H1 (cell line): ENCODE results near the gene PBLD. TPM values are rescaled to one million over a fixed set of nuclear protein-coding genes. Genes with fewer than 3 reads are reported as not detected.

Experiments
- CTCF ChIA-PET: fragments of 300-600 bp; sonication (Branson Sonifier 250); formaldehyde crosslinking; loops from one replicate; lab custom pipeline; 2021; ENCODE audit not compliant: partially characterized antibody; lab: Charles Lee
- POLR2A ChIA-PET: fragments of 300-600 bp; sonication (Branson Sonifier 250); formaldehyde crosslinking; loops from one replicate; lab custom pipeline; 2021; ENCODE audit warnings: inconsistent platforms; ENCODE audit not compliant: partially characterized antibody; lab: Charles Lee
- DNase-seq, 2 experiments: peaks; one replicate each; pipeline versions ENCODE4 v3.0.0 to v3.0.0-alpha.2; 2010 to 2022; ENCODE audit warnings: low spot score in 2 of 2, low read depth in 1 of 2, mixed read lengths in 1 of 2
- FAIRE-seq: peaks from 2 replicates; lab custom pipeline; 2011; peaks lifted over from hg19 to GRCh38; lab: Jason Lieb, UNC
- H2AFZ ChIP-seq: 2 replicates; pipeline ENCODE4 v1.8.1; 2012; ENCODE audit warnings: low read length, inconsistent platforms
- H2AK5ac ChIP-seq: 2 replicates; pipeline ENCODE4 v1.6.1; 2013; ENCODE audit warnings: low read depth, low read length
- H2BK120ac ChIP-seq: replicated peaks from 2 replicates; pipeline ENCODE3; 2013; ENCODE audit warnings: low read depth, low read length, inconsistent platforms
- H2BK12ac ChIP-seq: 2 replicates; pipeline ENCODE4 v1.6.1; 2013; ENCODE audit warnings: low read depth, low read length
- H2BK15ac ChIP-seq: 2 replicates; pipeline ENCODE4 v1.6.1; 2013; ENCODE audit warnings: low read length
- H2BK20ac ChIP-seq: 2 replicates; pipeline ENCODE4 v1.6.1; 2013; ENCODE audit warnings: low read length
- H2BK5ac ChIP-seq: 2 replicates; pipeline ENCODE4 v1.6.1; 2013; ENCODE audit warnings: low read depth, low read length
- H3K14ac ChIP-seq: 2 replicates; pipeline ENCODE4 v1.6.1; 2013; ENCODE audit warnings: inconsistent platforms; ENCODE audit not compliant: insufficient read length
- H3K18ac ChIP-seq: 2 replicates; pipeline ENCODE4 v1.6.1; 2013; ENCODE audit warnings: low read length; ENCODE audit errors: extremely low read depth
- H3K23ac ChIP-seq: 2 replicates; pipeline ENCODE4 v1.6.1; 2013; ENCODE audit warnings: inconsistent platforms; ENCODE audit not compliant: insufficient read length
- H3K23me2 ChIP-seq: 2 replicates; pipeline ENCODE4 v1.6.1; 2013; ENCODE audit warnings: low read depth, low read length
- H3K27ac ChIP-seq: 2 replicates; pipeline ENCODE4 v1.6.1; 2011; ENCODE audit warnings: low read depth, low read length, inconsistent platforms
- H3K27me3 ChIP-seq, 4 experiments: replicated peaks in 1 of 4; 1 replicate in 1 of 4; 2 replicates in 3 of 4; pipeline versions ENCODE4 v1.6.1 to v1.8.1; 2011 to 2013; ENCODE audit warnings: low read length in 3 of 4, mild to moderate bottlenecking in 3 of 4, inconsistent platforms in 2 of 4, mixed read lengths in 2 of 4, moderate library complexity in 1 of 4; ENCODE audit not compliant: control insufficient read depth in 3 of 4, insufficient read depth in 3 of 4; ENCODE audit errors: extremely low read depth in 1 of 4
- H3K36me3 ChIP-seq, 4 experiments: 2 replicates each; pipeline versions ENCODE4 v1.6.1 to v1.8.1; 2011 to 2013; ENCODE audit warnings: mild to moderate bottlenecking in 4 of 4, low read length in 3 of 4, moderate library complexity in 2 of 4, control low read depth in 1 of 4, inconsistent platforms in 1 of 4; ENCODE audit not compliant: insufficient read depth in 4 of 4, control insufficient read depth in 2 of 4
- H3K4ac ChIP-seq: replicated peaks from 2 replicates; pipeline ENCODE3; 2013; ENCODE audit warnings: low read length, low read depth, mixed read lengths, inconsistent platforms; ENCODE audit not compliant: insufficient read length
- H3K4me1 ChIP-seq, 4 experiments: replicated peaks in 1 of 4; 1 replicate in 1 of 4; 2 replicates in 3 of 4; pipeline versions ENCODE4 v1.6.1 to v1.8.1; 2011 to 2013; ENCODE audit warnings: low read length in 3 of 4, inconsistent platforms in 2 of 4, mixed read lengths in 1 of 4; ENCODE audit not compliant: insufficient read depth in 4 of 4, control insufficient read depth in 3 of 4
- H3K4me2 ChIP-seq, 2 experiments: 2 replicates each; pipeline versions ENCODE4 v1.6.1 to v1.8.1; 2011 to 2013; ENCODE audit warnings: low read depth in 2 of 2, low read length in 2 of 2, control low read depth in 1 of 2, inconsistent platforms in 1 of 2, mild to moderate bottlenecking in 1 of 2; ENCODE audit not compliant: insufficient read depth in 1 of 2
- H3K4me3 ChIP-seq, 4 experiments: fragments of 200-600, 300-600 bp in 1 of 4; sonication (generic), shearing (Covaris generic), sonication (Bioruptor Twin) in 1 of 4; 2 replicates each; pipeline versions ENCODE4 v1.5.1 to v1.8.1; 2011 to 2016; ENCODE audit warnings: low read length in 4 of 4, low read depth in 3 of 4, control low read depth in 2 of 4, inconsistent platforms in 2 of 4, mild to moderate bottlenecking in 2 of 4, mixed read lengths in 1 of 4, moderate library complexity in 1 of 4; ENCODE audit not compliant: insufficient read depth in 2 of 4; ENCODE audit errors: extremely low read depth in 1 of 4
- H3K56ac ChIP-seq: replicated peaks from 2 replicates; pipeline ENCODE3; 2013; ENCODE audit warnings: low read depth, mild to moderate bottlenecking, mixed read lengths, low read length, inconsistent platforms; ENCODE audit not compliant: insufficient read length
- H3K79me1 ChIP-seq: 2 replicates; pipeline ENCODE4 v1.6.1; 2013; ENCODE audit warnings: low read depth, low read length, control low read depth
- H3K79me2 ChIP-seq, 2 experiments: 2 replicates each; pipeline versions ENCODE4 v1.6.1 to v1.8.1; 2012 to 2013; ENCODE audit warnings: low read length in 2 of 2, mild to moderate bottlenecking in 2 of 2, inconsistent platforms in 1 of 2; ENCODE audit not compliant: insufficient read depth in 2 of 2, control insufficient read depth in 1 of 2
- H3K9ac ChIP-seq, 4 experiments: replicated peaks in 1 of 4; 1 replicate in 1 of 4; 2 replicates in 3 of 4; pipeline versions ENCODE4 v1.6.1 to v1.8.1; 2011 to 2013; ENCODE audit warnings: low read depth in 3 of 4, low read length in 3 of 4, control low read depth in 2 of 4, mild to moderate bottlenecking in 2 of 4, moderate library complexity in 2 of 4, inconsistent platforms in 1 of 4; ENCODE audit errors: extremely low read depth in 1 of 4
- H3K9me3 ChIP-seq, 2 experiments: 2 replicates each; pipeline versions ENCODE4 v1.6.1 to v1.8.1; 2012 to 2013; ENCODE audit warnings: mild to moderate bottlenecking in 2 of 2, moderate library complexity in 2 of 2, control low read depth in 1 of 2, inconsistent platforms in 1 of 2, low read depth in 1 of 2, low read length in 1 of 2, mixed read lengths in 1 of 2; ENCODE audit not compliant: insufficient read depth in 2 of 2
- H4K20me1 ChIP-seq, 2 experiments: replicated peaks in 1 of 2; 2 replicates each; pipeline versions ENCODE3 to v1.8.1; 2011 to 2013; ENCODE audit warnings: inconsistent platforms in 2 of 2, low read length in 2 of 2, mild to moderate bottlenecking in 1 of 2; ENCODE audit not compliant: insufficient read depth in 2 of 2, control insufficient read depth in 1 of 2
- H4K5ac ChIP-seq: 2 replicates; pipeline ENCODE4 v1.6.1; 2013; ENCODE audit warnings: low read length, low read depth, mixed read lengths, inconsistent platforms; ENCODE audit not compliant: insufficient read length
- H4K8ac ChIP-seq: 2 replicates; pipeline ENCODE4 v1.8.0; 2013; ENCODE audit warnings: mild to moderate bottlenecking, moderate library complexity, low read length, inconsistent platforms; ENCODE audit not compliant: insufficient read depth; ENCODE audit errors: extremely low read depth
- H4K91ac ChIP-seq: replicated peaks from 2 replicates; pipeline ENCODE3; 2013; ENCODE audit warnings: low read length, mixed read lengths, inconsistent platforms; ENCODE audit not compliant: insufficient read length
- ATF2 ChIP-seq: IDR thresholded peaks from 2 replicates; pipeline ENCODE4 v1.6.1; 2012; ENCODE audit warnings: low read length, inconsistent platforms
- CEBPB ChIP-seq: IDR thresholded peaks from 2 replicates; pipeline ENCODE4 v1.6.1; 2012; ENCODE audit warnings: low read depth, low read length
- E2F6 ChIP-seq: IDR thresholded peaks from 2 replicates; pipeline ENCODE4 v1.6.1; 2012; ENCODE audit warnings: inconsistent platforms
- EGR1 ChIP-seq: IDR thresholded peaks from 2 replicates; pipeline ENCODE4 v1.6.1; 2011; ENCODE audit warnings: low read depth, low read length, borderline replicate concordance
- HDAC2 ChIP-seq, 2 experiments: fragments of 300-600 bp in 1 of 2; sonication (generic) in 1 of 2; IDR thresholded peaks; 2 replicates each; pipeline ENCODE4 v1.6.1; 2011 to 2012; ENCODE audit warnings: low read depth in 2 of 2, low read length in 2 of 2, mild to moderate bottlenecking in 2 of 2, moderate library complexity in 2 of 2, borderline replicate concordance in 1 of 2, inconsistent platforms in 1 of 2
- PHF8 ChIP-seq: fragments of 200-600 bp; sonication (generic); conservative IDR thresholded peaks from 2 replicates; pipeline ENCODE4 v1.7.1; 2012; ENCODE audit warnings: low read depth, mild to moderate bottlenecking, inconsistent platforms, low read length, moderate library complexity
- POLR2AphosphoS5 ChIP-seq: IDR thresholded peaks from 2 replicates; pipeline ENCODE4 v1.6.1; 2011; ENCODE audit warnings: low read depth, low read length
- RFX5 ChIP-seq: IDR thresholded peaks from 2 replicates; pipeline ENCODE4 v1.6.1; 2011; ENCODE audit warnings: low read depth, low read length, improper control_type of control experiment, borderline replicate concordance
- SIN3A ChIP-seq, 2 experiments: IDR thresholded peaks in 1 of 2; conservative IDR thresholded peaks in 1 of 2; 2 replicates each; pipeline ENCODE4 v1.6.1; 2011 to 2012; ENCODE audit warnings: low read length in 2 of 2, improper control_type of control experiment in 1 of 2, low read depth in 1 of 2, mild to moderate bottlenecking in 1 of 2
- SP2 ChIP-seq: IDR thresholded peaks from 2 replicates; pipeline ENCODE4 v1.6.1; 2012; ENCODE audit warnings: mild to moderate bottlenecking, low read length, inconsistent platforms
- SP4 ChIP-seq: IDR thresholded peaks from 2 replicates; pipeline ENCODE4 v1.6.1; 2012; ENCODE audit warnings: low read length, inconsistent platforms
- YY1 ChIP-seq: IDR thresholded peaks from 2 replicates; pipeline ENCODE4 v1.6.1; 2011; ENCODE audit warnings: low read depth, mild to moderate bottlenecking, low read length
- WGBS, 2 experiments: shearing (Covaris generic) in 1 of 2; methylation state at CpG; one replicate each; pipeline versions ENCODE4 v1.1.6 to v1.1.7; 2013 to 2015; ENCODE audit warnings: low lambda C conversion rate in 2 of 2, mixed read lengths in 2 of 2, inconsistent platforms in 1 of 2, low coverage in 1 of 2, missing lambda C conversion rate in 1 of 2; ENCODE audit not compliant: insufficient replicate concordance in 2 of 2, insufficient coverage in 1 of 2, insufficient read length in 1 of 2; ENCODE audit errors: extremely low coverage in 1 of 2, missing lambda C conversion rate in 1 of 2; 5-methylcytosine and 5-hydroxymethylcytosine counted together
- polyA plus RNA-seq, 7 experiments: library from polyadenylated mRNA; depleted of rRNA in 3 of 7; stranded (reverse) in 5 of 7; unstranded in 2 of 7; fragments of >200 nt in 5 of 7; fragments of 200-250 nt in 2 of 7; gene quantifications; 1 replicate in 5 of 7; 2 replicates in 1 of 7; 4 replicates in 1 of 7; pipeline versions ENCODE4 v1.2.1 to v1.2.3, GENCODE V29; 2011 to 2013; ENCODE audit warnings: missing spikeins in 2 of 7, mixed read lengths in 2 of 7
- total RNA-seq: library from RNA; stranded (reverse); fragmentation: NEBNext Ultra II Directional; extraction: Animal tissue kit (Norgen Biotek cat#: 25700); gene quantifications from 2 replicates; pipeline ENCODE4 v1.2.1, GENCODE V29; 2021

The PBLD gene
- total and polyA plus RNA-seq, 2 of the 8 experiments (the other 6 are each of a cell fraction or from before 2014, with no cell fraction given): 0.56 to 2.0 TPM

- no peaks in the 10 kb centered on the region for H3K27me3 ChIP-seq
- no peak overlapping the region for H2AFZ ChIP-seq
- H2BK20ac ChIP-seq: no peak overlapping the region
- WGBS, 2 experiments: 94% methylated on average over 5 of the region's 5 CpGs; no CpG with 5 or more reads in 1 of the 2 experiments
- H2BK12ac ChIP-seq: no peak overlapping the region
- H3K14ac ChIP-seq: no peak overlapping the region
- no peak overlapping the region for H3K23ac ChIP-seq
- H3K18ac ChIP-seq: no peak overlapping the region
- ChIA-PET CTCF (interaction anchor here (0.6 to 0.7 kb wide), 2 partner anchors 156 to 399 kb away, joined by 3 to 4 read pairs; no protein-coding TSS in a partner anchor), POLR2A (interaction anchor here (0.9 to 1.9 kb wide), 2 partner anchors 8 to 93 kb away, joined by 4 to 7 read pairs; partner anchors contain the start of gene HNRNPH3)
- no peak overlapping the region for H3K4me3 ChIP-seq
- no peaks in the 10 kb centered on the region for H3K23me2 ChIP-seq
- no peak overlapping the region for H2BK5ac ChIP-seq
- no peak overlapping the region for H4K91ac ChIP-seq
- H4K20me1 ChIP-seq: no peaks in the 10 kb centered on the region
- H2BK15ac ChIP-seq: no peak overlapping the region
- DNase-seq: no peak
- no peak for FAIRE-seq
- no peaks in the 10 kb centered on the region for H3K36me3 ChIP-seq
- H3K4ac ChIP-seq: no peak overlapping the region
- H2BK120ac ChIP-seq: no peak overlapping the region
- no peaks in the 10 kb centered on the region for H3K9me3 ChIP-seq
- H3K27ac ChIP-seq: no peak overlapping the region
- no peak overlapping the region for H3K4me2 ChIP-seq
- no peak overlapping the region for H3K56ac ChIP-seq
- TF ChIP-seq YY1: no peak
- no peak for TF ChIP-seq SIN3A (conservative IDR thresholded peaks at IDR 0.05 in 1 of 2, IDR thresholded peaks at IDR 0.05 in 1 of 2; ENCODE audit: low read depth in 1 of 2, low read length in 2 of 2)
- no peak for TF ChIP-seq CEBPB
- TF ChIP-seq POLR2AphosphoS5: no peak
- no peak for TF ChIP-seq EGR1
- no peak for TF ChIP-seq ATF2
- no peak for TF ChIP-seq PHF8
- no peak for TF ChIP-seq SP4
- no peak for TF ChIP-seq HDAC2 (IDR thresholded peaks at IDR 0.05; ENCODE audit: borderline replicate concordance in 1 of 2, low read depth in 2 of 2, low read length in 2 of 2)
- TF ChIP-seq RFX5: no peak
- no peak for TF ChIP-seq SP2
- no peak for TF ChIP-seq E2F6
- no peaks in the 10 kb centered on the region; the same call in 1 of the 2 replicates for H3K79me1 ChIP-seq
- H4K8ac ChIP-seq: no peak overlapping the region
- no peaks in the 10 kb centered on the region for H3K4me1 ChIP-seq
- no peaks in the 10 kb centered on the region for H3K79me2 ChIP-seq
- H2AK5ac ChIP-seq: no peak overlapping the region
- no peak overlapping the region for H4K5ac ChIP-seq
- no peak overlapping the region for H3K9ac ChIP-seq
These were observed 93.7 kb downstream of the PBLD start for GRCh38 chr10:68239069-68239468.
